ENCODE measurements around the gene WBP1. TPM values are rescaled to one million over a fixed set of nuclear protein-coding genes. Genes with fewer than 3 reads are reported as not detected.

The WBP1 gene
- total and polyA plus RNA-seq, 2 donors: 23.1 to 99.3 TPM

GRCh38 chr2:74421221-74421870 lies 36.9 kb upstream of the WBP1 start, which contains the start of the genes C2orf81 and WDR54:
TSS of gene C2orf81 (minus strand) at chr2:74421619. CDS start at chr2:74421560, 59 bp downstream.
TSS of gene WDR54 (plus strand) at chr2:74421730. CDS start at chr2:74422154, 424 bp downstream.
- no peaks in the 10 kb centered on the region for H3K4me1 ChIP-seq (ENCODE audit: insufficient read depth)
- under 1% methylated on average over 57 of the region's 57 CpGs for WGBS
- H3K4me3 ChIP-seq (ENCODE audit: low read depth, low read length): peak within 1 kb of the TSS; percentile 52
- H3K36me3 ChIP-seq (ENCODE audit: insufficient read depth): no peaks in the 10 kb centered on the region
- peak; percentile 66 for DNase-seq (ENCODE audit: extremely low spot score)
- peak within 1 kb of the TSS; percentile 62 for H3K27ac ChIP-seq (ENCODE audit: low read depth)

- no peaks in the 10 kb centered on the region for H3K36me3 ChIP-seq (ENCODE audit: insufficient read depth)
- no peaks in the 10 kb centered on the region for H3K4me1 ChIP-seq (ENCODE audit: insufficient read depth)
- H3K4me3 ChIP-seq (ENCODE audit: low read depth, low read length): no peak overlapping the region
- 79% methylated on average over 9 of the region's 9 CpGs for WGBS
- no peak overlapping the region for H3K27ac ChIP-seq (ENCODE audit: low read depth)
- DNase-seq (ENCODE audit: extremely low spot score): no peak
These were observed 34.8 kb upstream of the WBP1 start for GRCh38 chr2:74423231-74424095.

GRCh38 chr2:74424139-74424992 lies 33.9 kb upstream of the WBP1 start:
- Histone ChIP-seq H3K36me3 (ENCODE audit: insufficient read depth) (no peaks in the 10 kb centered on the region), H3K27ac (ENCODE audit: low read depth) (no peak overlapping the region), H3K4me3 (ENCODE audit: low read depth, low read length) (no peak overlapping the region), H3K4me1 (ENCODE audit: insufficient read depth) (no peaks in the 10 kb centered on the region)
- no peak for DNase-seq (ENCODE audit: extremely low spot score)
- WGBS: 75% methylated on average over 5 of the region's 5 CpGs

GRCh38 chr2:74424995-74425406 lies 33.2 kb upstream of the WBP1 start:
- no peaks in the 10 kb centered on the region for H3K4me1 ChIP-seq (ENCODE audit: insufficient read depth)
- no peak for DNase-seq (ENCODE audit: extremely low spot score)
- 82% methylated on average over 5 of the region's 5 CpGs for WGBS
- H3K4me3 ChIP-seq (ENCODE audit: low read depth, low read length): no peak overlapping the region
- H3K36me3 ChIP-seq (ENCODE audit: insufficient read depth): no peaks in the 10 kb centered on the region
- H3K27ac ChIP-seq (ENCODE audit: low read depth): no peak overlapping the region

- H3K36me3 ChIP-seq (ENCODE audit: insufficient read depth): no peaks in the 10 kb centered on the region
- 81% methylated on average over 7 of the region's 7 CpGs for WGBS
These were observed 32.7 kb upstream of the WBP1 start for GRCh38 chr2:74425523-74425922.

GRCh38 chr2:74426181-74426758 lies 32.0 kb upstream of the WBP1 start:
- WGBS: 83% methylated on average over 14 of the region's 14 CpGs
- Histone ChIP-seq H3K4me3 (ENCODE audit: low read depth, low read length) (no peak overlapping the region), H3K36me3 (ENCODE audit: insufficient read depth) (no peaks in the 10 kb centered on the region), H3K4me1 (ENCODE audit: insufficient read depth) (no peaks in the 10 kb centered on the region), H3K27ac (ENCODE audit: low read depth) (no peak overlapping the region)
- no peak for DNase-seq (ENCODE audit: extremely low spot score)

More at GRCh38 chr2:74425523-74425922, 32.7 kb upstream of the WBP1 start:
- Histone ChIP-seq H3K4me3 (ENCODE audit: low read depth, low read length) (no peak overlapping the region), H3K4me1 (ENCODE audit: insufficient read depth) (no peaks in the 10 kb centered on the region), H3K27ac (ENCODE audit: low read depth) (no peak overlapping the region)
- DNase-seq (ENCODE audit: extremely low spot score): no peak

- no peaks in the 10 kb centered on the region for H3K36me3 ChIP-seq (ENCODE audit: insufficient read depth)
- WGBS: 85% methylated on average over 3 of the region's 3 CpGs
- H3K27ac ChIP-seq (ENCODE audit: low read depth): no peak overlapping the region
- no peak for DNase-seq (ENCODE audit: extremely low spot score)
- H3K4me1 ChIP-seq (ENCODE audit: insufficient read depth): no peaks in the 10 kb centered on the region
- H3K4me3 ChIP-seq (ENCODE audit: low read depth, low read length): no peak overlapping the region
These were observed 30.7 kb upstream of the WBP1 start for GRCh38 chr2:74427551-74427950.

GRCh38 chr2:74428675-74429074 lies 29.6 kb upstream of the WBP1 start:
- no peak overlapping the region for H3K4me3 ChIP-seq (ENCODE audit: low read depth, low read length)
- no peaks in the 10 kb centered on the region for H3K4me1 ChIP-seq (ENCODE audit: insufficient read depth)
- WGBS: 76% methylated on average over 5 of the region's 5 CpGs
- H3K27ac ChIP-seq (ENCODE audit: low read depth): no peak overlapping the region
- no peaks in the 10 kb centered on the region for H3K36me3 ChIP-seq (ENCODE audit: insufficient read depth)
- no peak for DNase-seq (ENCODE audit: extremely low spot score)

- no peak overlapping the region for H3K4me3 ChIP-seq (ENCODE audit: low read depth, low read length)
- DNase-seq (ENCODE audit: extremely low spot score): no peak
- 89% methylated on average over 18 of the region's 18 CpGs for WGBS
- H3K4me1 ChIP-seq (ENCODE audit: insufficient read depth): no peaks in the 10 kb centered on the region
- H3K27ac ChIP-seq (ENCODE audit: low read depth): no peak overlapping the region
- H3K36me3 ChIP-seq (ENCODE audit: insufficient read depth): no peaks in the 10 kb centered on the region
These were observed 28.5 kb upstream of the WBP1 start for GRCh38 chr2:74429487-74430451.

- Histone ChIP-seq H3K36me3 (ENCODE audit: insufficient read depth) (no peaks in the 10 kb centered on the region), H3K4me1 (ENCODE audit: insufficient read depth) (no peaks in the 10 kb centered on the region), H3K4me3 (ENCODE audit: low read depth, low read length) (no peak overlapping the region), H3K27ac (ENCODE audit: low read depth) (no peak overlapping the region)
- no peak for DNase-seq (ENCODE audit: extremely low spot score)
- 83% methylated on average over 11 of the region's 11 CpGs for WGBS
These were observed 27.7 kb upstream of the WBP1 start for GRCh38 chr2:74430502-74430901.

- H3K4me1 ChIP-seq (ENCODE audit: insufficient read depth): no peaks in the 10 kb centered on the region
- DNase-seq (ENCODE audit: extremely low spot score): no peak
- no peaks in the 10 kb centered on the region for H3K36me3 ChIP-seq (ENCODE audit: insufficient read depth)
- H3K27ac ChIP-seq (ENCODE audit: low read depth): no peak overlapping the region
- no peak overlapping the region for H3K4me3 ChIP-seq (ENCODE audit: low read depth, low read length)
- 65% methylated on average over 43 of the region's 43 CpGs for WGBS
These were observed 22.0 kb upstream of the WBP1 start for GRCh38 chr2:74436111-74436805.
